Amygdala (tissue), 56 donors: ENCODE measurements around the gene DYRK1A.

ENCODE experiments used
- DNase-seq, 56 donors: peaks; one replicate each; lab custom pipeline; 2025; lab: John Stamatoyannopoulos, UW

Gene DYRK1A

GRCh38 chr21:37414292-37415253 is 48.0 kb downstream of the DYRK1A start:
- no peak for DNase-seq

- no peak for DNase-seq
Observed at GRCh38 chr21:37415939-37416338, 49.4 kb downstream of the DYRK1A start.

- DNase-seq, result no peak
Observed at GRCh38 chr21:37416914-37417313, 50.3 kb downstream of the DYRK1A start.

- DNase-seq, result no peak
Observed at GRCh38 chr21:37419228-37419906, 52.8 kb downstream of the DYRK1A start.

- DNase-seq, result no peak
Observed at GRCh38 chr21:37421306-37421705, 54.7 kb downstream of the DYRK1A start.

GRCh38 chr21:37422382-37422781 is 55.8 kb downstream of the DYRK1A start:
- no peak for DNase-seq

GRCh38 chr21:37423103-37423502 is 56.5 kb downstream of the DYRK1A start:
- no peak for DNase-seq

- DNase-seq, result no peak
Observed at GRCh38 chr21:37424396-37424795, 57.8 kb downstream of the DYRK1A start.

- DNase-seq, result no peak
Observed at GRCh38 chr21:37425001-37425400, 58.4 kb downstream of the DYRK1A start.

GRCh38 chr21:37425684-37426083 is 59.1 kb downstream of the DYRK1A start:
- DNase-seq, result no peak

GRCh38 chr21:37427221-37427620 is 60.6 kb downstream of the DYRK1A start:
- DNase-seq, result no peak

GRCh38 chr21:37429356-37429755 is 62.8 kb downstream of the DYRK1A start:
- DNase-seq, result no peak

- no peak for DNase-seq
Observed at GRCh38 chr21:37430184-37430821, 63.7 kb downstream of the DYRK1A start.

GRCh38 chr21:37431243-37431642 is 64.7 kb downstream of the DYRK1A start:
- no peak for DNase-seq

GRCh38 chr21:37432710-37433455 is 66.3 kb downstream of the DYRK1A start:
- no peak for DNase-seq

GRCh38 chr21:37433456-37433840 is 66.9 kb downstream of the DYRK1A start:
- DNase-seq, result no peak

- DNase-seq, result peak in 50 of 56 donors; percentile 5 to 89 (median 54)
Observed at GRCh38 chr21:37435120-37435519, 68.5 kb downstream of the DYRK1A start.

- no peak for DNase-seq
Observed at GRCh38 chr21:37435711-37436110, 69.1 kb downstream of the DYRK1A start.

GRCh38 chr21:37436174-37436573 is 69.6 kb downstream of the DYRK1A start:
- DNase-seq, result no peak

GRCh38 chr21:37437376-37438080 is 71.0 kb downstream of the DYRK1A start:
- DNase-seq, result no peak
